NCI-H1105 (cell line): ENCODE results near the gene TAL1.

ENCODE experiments used
- DNase-seq: peaks from one replicate; lab custom pipeline; 2025; lab: John Stamatoyannopoulos, UW

The TAL1 gene

GRCh38 chr1:47229886-47230691 lies 1.9 kb downstream of the TAL1 start:
- DNase-seq: no peak

GRCh38 chr1:47229031-47229885 lies 2.8 kb downstream of the TAL1 start:
- no peak for DNase-seq

- no peak for DNase-seq
Measured at GRCh38 chr1:47228644-47229030, 3.4 kb downstream of the TAL1 start.

- DNase-seq: no peak
Measured at GRCh38 chr1:47227341-47228232, 4.4 kb downstream of the TAL1 start.

- no peak for DNase-seq
Measured at GRCh38 chr1:47226839-47227215, 5.2 kb downstream of the TAL1 start.

- no peak for DNase-seq
Measured at GRCh38 chr1:47226121-47226838, 5.7 kb downstream of the TAL1 start.

GRCh38 chr1:47225430-47226100 lies 6.5 kb downstream of the TAL1 start:
- DNase-seq: peak; percentile 28

- DNase-seq: no peak
Measured at GRCh38 chr1:47224676-47225399, 7.2 kb downstream of the TAL1 start.

- no peak for DNase-seq
Measured at GRCh38 chr1:47223921-47224675, 7.9 kb downstream of the TAL1 start.

- no peak for DNase-seq
Measured at GRCh38 chr1:47223174-47223920, 8.7 kb downstream of the TAL1 start.

GRCh38 chr1:47222476-47222875 lies 9.5 kb downstream of the TAL1 start:
- DNase-seq: no peak

- no peak for DNase-seq
Measured at GRCh38 chr1:47219590-47220220, 12.3 kb downstream of the TAL1 start.

GRCh38 chr1:47219001-47219400 lies 13.0 kb downstream of the TAL1 start:
- no peak for DNase-seq

- DNase-seq: peak; percentile 0
Measured at GRCh38 chr1:47216278-47217059, 15.6 kb downstream of the TAL1 start.

- no peak for DNase-seq
Measured at GRCh38 chr1:47215713-47216112, 16.3 kb downstream of the TAL1 start.

- no peak for DNase-seq
Measured at GRCh38 chr1:47214549-47214948, 17.5 kb downstream of the TAL1 start.

- DNase-seq: no peak
Measured at GRCh38 chr1:47213230-47213963, 18.6 kb downstream of the TAL1 start.
